ENCODE measurements around the gene CMKLR1.

GRCh38 chr12:108265505-108265904 lies 73.6 kb downstream of the CMKLR1 start:
- TF ChIP-seq CBX3 (IDR thresholded peaks at IDR 0.05; ENCODE audit: borderline replicate concordance, low read depth) = no peak
- no peak for TF ChIP-seq CREM (IDR thresholded peaks at IDR 0.05; ENCODE audit: low read depth)
- TF ChIP-seq SMC3 (IDR thresholded peaks at IDR 0.05; ENCODE audit: borderline replicate concordance, low read length) = no peak
- TF ChIP-seq NR2C2 (IDR thresholded peaks at IDR 0.05; ENCODE audit: borderline replicate concordance, control insufficient read depth, insufficient read length, low read depth) = no peak
- TF ChIP-seq SIN3A (IDR thresholded peaks at IDR 0.05; ENCODE audit: low read depth, low read length) = no peak
- TF ChIP-seq ZNF592 (IDR thresholded peaks at IDR 0.05) = no peak
- no peak for TF ChIP-seq RFX5 (IDR thresholded peaks at IDR 0.05; ENCODE audit: low read depth, low read length)
- TF ChIP-seq MYC (IDR thresholded peaks at IDR 0.05; ENCODE audit: insufficient read depth, insufficient read length, insufficient replicate concordance, low read length, severe bottlenecking) = no peak
